CD14-positive monocyte (primary cell): ENCODE measurements around the gene CDC37L1. TPM values are rescaled to one million over a fixed set of nuclear protein-coding genes. Genes with fewer than 3 reads are reported as not detected.

ENCODE experiments used
- DNase-seq, 3 donors: peaks; one replicate each; pipeline ENCODE4 v3.0.0-alpha.2; 2011 to 2022
- H2AFZ ChIP-seq: 2 replicates; pipeline ENCODE4 v1.6.0; 2012; ENCODE audit warnings: mild to moderate bottlenecking, low read depth, low read length, inconsistent platforms; ENCODE audit not compliant: insufficient read depth, poor library complexity, severe bottlenecking
- H3K27ac ChIP-seq, 2 donors: 1 replicate in 1 of 2; 2 replicates in 1 of 2; pipeline ENCODE4 v1.5.1; 2012 to 2013; ENCODE audit warnings: low read length in 2 of 2, control low read depth in 1 of 2, inconsistent platforms in 1 of 2, low read depth in 1 of 2, mild to moderate bottlenecking in 1 of 2
- H3K27me3 ChIP-seq, 2 donors: one replicate each; pipeline versions ENCODE4 v1.6.0 to v1.6.1; 2011 to 2013; ENCODE audit warnings: low read length in 2 of 2; ENCODE audit not compliant: control insufficient read depth in 2 of 2, insufficient read depth in 2 of 2
- H3K36me3 ChIP-seq, 2 donors: replicated peaks in 1 of 2; 1 replicate in 1 of 2; 2 replicates in 1 of 2; pipeline versions ENCODE4 v1.5.1 to v1.6.1; 2012 to 2013; ENCODE audit warnings: low read length in 2 of 2, control low read depth in 1 of 2, inconsistent platforms in 1 of 2, mild to moderate bottlenecking in 1 of 2; ENCODE audit not compliant: insufficient read depth in 2 of 2, control insufficient read depth in 1 of 2
- H3K4me1 ChIP-seq, 2 donors: 1 replicate in 1 of 2; 2 replicates in 1 of 2; pipeline versions ENCODE4 v1.5.1 to v1.6.1; 2012 to 2013; ENCODE audit warnings: low read length in 2 of 2, control low read depth in 1 of 2, inconsistent platforms in 1 of 2, mild to moderate bottlenecking in 1 of 2, moderate library complexity in 1 of 2; ENCODE audit not compliant: insufficient read depth in 2 of 2, control insufficient read depth in 1 of 2
- H3K4me2 ChIP-seq: replicated peaks from 2 replicates; pipeline ENCODE3; 2012; ENCODE audit warnings: low read length, moderate library complexity, mild to moderate bottlenecking; ENCODE audit not compliant: poor library complexity, severe bottlenecking; ENCODE audit errors: extremely low read depth
- H3K4me3 ChIP-seq, 3 experiments: fragments of 200-600 bp in 1 of 3; sonication (generic) in 1 of 3; replicated peaks in 1 of 3; 1 replicate in 2 of 3; 2 replicates in 1 of 3; pipeline ENCODE4 v1.5.1; 2011 to 2013; ENCODE audit warnings: low read length in 3 of 3, mild to moderate bottlenecking in 3 of 3, control low read depth in 2 of 3, low read depth in 2 of 3, inconsistent platforms in 1 of 3, moderate library complexity in 1 of 3
- H3K79me2 ChIP-seq: 2 replicates; pipeline ENCODE4 v1.6.0; 2012; ENCODE audit warnings: mild to moderate bottlenecking, control low read depth, inconsistent platforms, low read length, moderate library complexity; ENCODE audit not compliant: insufficient read depth
- H3K9ac ChIP-seq: 2 replicates; pipeline ENCODE4 v1.6.0; 2017; ENCODE audit warnings: low read length, mild to moderate bottlenecking; ENCODE audit not compliant: insufficient read depth, poor library complexity, severe bottlenecking
- H3K9me3 ChIP-seq, 2 donors: replicated peaks in 1 of 2; 1 replicate in 1 of 2; 2 replicates in 1 of 2; pipeline versions ENCODE4 v1.5.1 to v1.6.1; 2012 to 2013; ENCODE audit warnings: low read length in 2 of 2, control low read depth in 1 of 2; ENCODE audit not compliant: control insufficient read depth in 1 of 2, insufficient read depth in 1 of 2
- H4K20me1 ChIP-seq: 2 replicates; pipeline ENCODE4 v1.6.0; 2012; ENCODE audit warnings: mild to moderate bottlenecking, low read length, control low read depth, moderate library complexity; ENCODE audit not compliant: insufficient read depth
- H3K27ac Mint-ChIP-seq, 7 donors: one replicate each; pipeline ENCODE4 v1.8.0; 2020; ENCODE audit warnings: mild to moderate bottlenecking in 7 of 7, mixed read lengths in 7 of 7, moderate library complexity in 6 of 7, inconsistent platforms in 2 of 7
- H3K27me3 Mint-ChIP-seq, 3 donors: one replicate each; pipeline ENCODE4 v1.8.0; 2021 to 2022; ENCODE audit warnings: low read depth in 3 of 3, mild to moderate bottlenecking in 3 of 3, mixed read lengths in 3 of 3, moderate library complexity in 3 of 3, inconsistent platforms in 1 of 3
- H3K36me3 Mint-ChIP-seq, 2 donors: one replicate each; pipeline ENCODE4 v1.8.0; 2020; ENCODE audit warnings: mixed read lengths in 2 of 2, inconsistent platforms in 1 of 2, mild to moderate bottlenecking in 1 of 2
- H3K4me1 Mint-ChIP-seq: one replicate; pipeline ENCODE4 v1.8.0; 2020; ENCODE audit warnings: mild to moderate bottlenecking, mixed read lengths
- H3K4me3 Mint-ChIP-seq, 2 donors: one replicate each; pipeline ENCODE4 v1.8.0; 2020; ENCODE audit warnings: mild to moderate bottlenecking in 2 of 2, mixed read lengths in 2 of 2, moderate library complexity in 1 of 2
- H3K9me3 Mint-ChIP-seq, 7 donors: one replicate each; pipeline ENCODE4 v1.8.0; 2020 to 2022; ENCODE audit warnings: mixed read lengths in 7 of 7, mild to moderate bottlenecking in 6 of 7, moderate library complexity in 6 of 7, inconsistent platforms in 2 of 7
- CTCF ChIP-seq: fragments of 200-600 bp; IDR thresholded peaks from one replicate; pipeline ENCODE4 v1.8.0; 2022; ENCODE audit warnings: antibody characterized with exemption, mild to moderate bottlenecking
- WGBS: methylation state at CpG from one replicate; pipeline ENCODE4 v1.1.5; 2013; ENCODE audit warnings: missing lambda C conversion rate; ENCODE audit not compliant: insufficient coverage; 5-methylcytosine and 5-hydroxymethylcytosine counted together
- intact Hi-C, 2 donors: fragments of 100-400 bp; cut with micrococcal nuclease; formaldehyde crosslinking; loops; one replicate each; pipeline versions ENCODE4 v1.15.0 to v1.15.1; 2023
- polyA plus RNA-seq, 3 donors: library from polyadenylated mRNA; depleted of rRNA in 1 of 3; unstranded in 2 of 3; stranded (reverse) in 1 of 3; fragments of 300-500 nt in 2 of 3; fragments of >200 nt in 1 of 3; fragmentation: Illumina TruSeq in 2 of 3; gene quantifications; 1 replicate in 2 of 3; 2 replicates in 1 of 3; pipeline ENCODE4 v1.2.3, GENCODE V29; 2012 to 2021

The CDC37L1 gene
- polyA plus RNA-seq, 3 donors = 2.8 to 4.4 (median 2.8) TPM

- Mint-ChIP-seq H3K36me3 (no peaks in the 10 kb centered on the region), H3K27me3 (peaks cover 2 to 3% (median 2%) of the 10 kb centered on the region in 3 donors), H3K4me3 (peak overlapping the region in 1 of 2 donors; percentile 99), H3K4me1 (peaks cover 27% of the 10 kb centered on the region), H3K9me3 (peaks cover 0 to 3% (median 0%) of the 10 kb centered on the region in 7 donors), H3K27ac (no peak overlapping the region)
- H3K4me2 ChIP-seq = no peak overlapping the region
- DNase-seq = no peak
- peaks cover 16 to 27% of the 10 kb centered on the region in 2 donors for H3K4me1 ChIP-seq
- no peak overlapping the region for H3K9ac ChIP-seq
- no peaks in the 10 kb centered on the region for H3K27me3 ChIP-seq
- H3K79me2 ChIP-seq = peaks cover 30% of the 10 kb centered on the region
- TF ChIP-seq CTCF = no peak
- H3K9me3 ChIP-seq = no peaks in the 10 kb centered on the region
- no peaks in the 10 kb centered on the region for H3K36me3 ChIP-seq
- H4K20me1 ChIP-seq = no peaks in the 10 kb centered on the region
- no CpG with 5 or more reads among the region's 3 CpGs for WGBS
- no peak overlapping the region for H3K27ac ChIP-seq
- H2AFZ ChIP-seq = peak overlapping the region; percentile 99
- H3K4me3 ChIP-seq = no peak overlapping the region
- intact Hi-C loops = loop anchor here (5.0 to 10.0 kb wide), 3 partner anchors 53 to 250 kb away; partner anchors contain the start of genes CDC37L1 (in 1 of the 2) and RCL1 (in 1 of the 2)
Observed at GRCh38 chr9:4742246-4742645, 62.9 kb downstream of the CDC37L1 start.

- Histone ChIP-seq H3K36me3 (no peaks in the 10 kb centered on the region), H3K27me3 (no peaks in the 10 kb centered on the region), H3K9ac (no peak overlapping the region), H3K79me2 (peaks cover 24% of the 10 kb centered on the region), H3K9me3 (no peaks in the 10 kb centered on the region), H3K27ac (no peak overlapping the region), H2AFZ (no peak overlapping the region), H3K4me3 (no peak overlapping the region), H4K20me1 (no peaks in the 10 kb centered on the region), H3K4me1 (peaks cover 16 to 27% of the 10 kb centered on the region in 2 donors), H3K4me2 (no peak overlapping the region)
- no CpG with 5 or more reads among the region's 5 CpGs for WGBS
- DNase-seq = no peak
- TF ChIP-seq CTCF = no peak
- Mint-ChIP-seq H3K4me3 (peak overlapping the region in 1 of 2 donors; percentile 35), H3K9me3 (peaks cover 0 to 2% (median 0%) of the 10 kb centered on the region in 7 donors), H3K27ac (no peak overlapping the region), H3K36me3 (no peaks in the 10 kb centered on the region), H3K27me3 (peaks cover 1 to 3% (median 2%) of the 10 kb centered on the region in 3 donors), H3K4me1 (peaks cover 24% of the 10 kb centered on the region)
- intact Hi-C loops = loop anchor here (5.0 to 10.0 kb wide), 3 partner anchors 51 to 249 kb away; partner anchors contain the start of genes CDC37L1 (in 1 of the 2) and RCL1 (in 1 of the 2)
Observed at GRCh38 chr9:4743131-4743875, 63.9 kb downstream of the CDC37L1 start.
